IMR-90 (cell line): Measurements from ENCODE around the gene NDUFAF5. TPM values are rescaled to one million over a fixed set of nuclear protein-coding genes. Genes with fewer than 3 reads are reported as not detected.

ENCODE experiments used
- ATAC-seq: fragments of 200-7000 bp; cut with Tn5 transposase; 2 replicates; pipeline ENCODE4 v1.9.1; 2020; ENCODE audit warnings: low read depth, mild to moderate bottlenecking, moderate library complexity
- BruUV-seq: library from RNA; stranded (reverse); fragments of 400-500 nt; replicated peaks from 2 replicates; lab custom pipeline; 2021; lab: Mats Ljungman, UMichigan
- CTCF ChIA-PET: fragments of 300-600 bp; formaldehyde crosslinking; extraction: SDS; loops from one replicate; lab custom pipeline; 2021; ENCODE audit warnings: antibody characterized with exemption; lab: Yijun Ruan, JAX
- POLR2A ChIA-PET: fragments of 300-600 bp; sonication (Branson Sonifier 250); formaldehyde crosslinking; loops from one replicate; lab custom pipeline; 2022; ENCODE audit warnings: antibody characterized with exemption; ENCODE audit not compliant: unreplicated experiment; lab: Charles Lee
- DNase-seq: peaks from one replicate; pipeline ENCODE4 v3.0.0; 2013
- H2AFZ ChIP-seq: replicated peaks from 2 replicates; pipeline ENCODE3; 2013; ENCODE audit warnings: low read length, mild to moderate bottlenecking; ENCODE audit not compliant: poor library complexity
- H2AK5ac ChIP-seq: 2 replicates; pipeline ENCODE4 v1.6.1; 2013; ENCODE audit warnings: low read depth, low read length, inconsistent platforms
- H2AK9ac ChIP-seq: replicated peaks from 2 replicates; pipeline ENCODE3; 2013; ENCODE audit warnings: mild to moderate bottlenecking, low read depth, low read length, moderate library complexity; ENCODE audit not compliant: poor library complexity
- H2BK120ac ChIP-seq: 2 replicates; pipeline ENCODE4 v1.6.1; 2013; ENCODE audit warnings: low read depth, low read length, inconsistent platforms
- H2BK15ac ChIP-seq: 3 replicates; pipeline ENCODE4 v1.6.1; 2013; ENCODE audit warnings: low read depth, low read length, inconsistent platforms
- H2BK20ac ChIP-seq: 2 replicates; pipeline ENCODE4 v1.6.1; 2013; ENCODE audit warnings: low read depth, mild to moderate bottlenecking, inconsistent platforms, low read length, moderate library complexity
- H2BK5ac ChIP-seq: 2 replicates; pipeline ENCODE4 v1.6.1; 2013; ENCODE audit warnings: mild to moderate bottlenecking, low read depth, low read length, inconsistent platforms; ENCODE audit not compliant: poor library complexity, severe bottlenecking
- H3K14ac ChIP-seq: replicated peaks from 2 replicates; pipeline ENCODE4 v1.6.1; 2013; ENCODE audit warnings: low read depth, low read length, inconsistent platforms
- H3K18ac ChIP-seq: 2 replicates; pipeline ENCODE4 v1.6.1; 2013; ENCODE audit warnings: low read depth, low read length, control low read depth
- H3K23ac ChIP-seq: 2 replicates; pipeline ENCODE4 v1.6.1; 2013; ENCODE audit warnings: low read depth, low read length, inconsistent platforms
- H3K27ac ChIP-seq: 2 replicates; pipeline ENCODE4 v1.5.1; 2013; ENCODE audit warnings: mild to moderate bottlenecking, control low read depth, low read length; ENCODE audit not compliant: insufficient read depth
- H3K27me3 ChIP-seq: 2 replicates; pipeline ENCODE4 v1.6.1; 2013; ENCODE audit warnings: low read length; ENCODE audit not compliant: control insufficient read depth, insufficient read depth
- H3K36me3 ChIP-seq: 2 replicates; pipeline ENCODE4 v1.6.1; 2013; ENCODE audit warnings: low read length, mixed read lengths; ENCODE audit not compliant: control insufficient read depth, insufficient read depth
- H3K4ac ChIP-seq: 2 replicates; pipeline ENCODE4 v1.6.1; 2013; ENCODE audit warnings: low read depth, low read length, inconsistent platforms
- H3K4me1 ChIP-seq: 2 replicates; pipeline ENCODE4 v1.6.1; 2013; ENCODE audit warnings: low read length, mixed read lengths; ENCODE audit not compliant: control insufficient read depth, insufficient read depth
- H3K4me2 ChIP-seq: 2 replicates; pipeline ENCODE4 v1.6.1; 2013; ENCODE audit warnings: low read depth, mild to moderate bottlenecking, control low read depth, low read length, moderate library complexity
- H3K4me3 ChIP-seq: 2 replicates; pipeline ENCODE4 v1.5.1; 2013; ENCODE audit warnings: low read depth, mild to moderate bottlenecking, control low read depth, low read length, moderate library complexity; ENCODE audit not compliant: insufficient read depth
- H3K56ac ChIP-seq: 2 replicates; pipeline ENCODE4 v1.6.1; 2013; ENCODE audit warnings: low read length, inconsistent platforms; ENCODE audit not compliant: insufficient read depth; ENCODE audit errors: extremely low read depth
- H3K79me1 ChIP-seq, 2 experiments: 2 replicates each; pipeline ENCODE4 v1.6.1; 2013; ENCODE audit warnings: low read length in 2 of 2, inconsistent platforms in 1 of 2, low read depth in 1 of 2
- H3K9ac ChIP-seq: 2 replicates; pipeline ENCODE4 v1.6.1; 2013; ENCODE audit warnings: low read depth, low read length, control low read depth
- H3K9me1 ChIP-seq: 2 replicates; pipeline ENCODE4 v1.6.1; 2013; ENCODE audit warnings: low read length, inconsistent platforms; ENCODE audit not compliant: insufficient read depth
- H3K9me3 ChIP-seq: 2 replicates; pipeline ENCODE4 v1.6.1; 2013; ENCODE audit warnings: low read length; ENCODE audit not compliant: control insufficient read depth, insufficient read depth
- H4K20me1 ChIP-seq: 2 replicates; pipeline ENCODE4 v1.6.1; 2013; ENCODE audit warnings: low read length, inconsistent platforms; ENCODE audit not compliant: insufficient read depth
- H4K5ac ChIP-seq: 2 replicates; pipeline ENCODE4 v1.6.1; 2013; ENCODE audit warnings: mild to moderate bottlenecking, low read depth, low read length, control low read depth
- H4K8ac ChIP-seq, 2 experiments: 2 replicates each; pipeline ENCODE4 v1.6.1; 2013; ENCODE audit warnings: low read depth in 2 of 2, low read length in 2 of 2, control low read depth in 1 of 2, inconsistent platforms in 1 of 2
- H4K91ac ChIP-seq: 2 replicates; pipeline ENCODE4 v1.6.1; 2013; ENCODE audit warnings: low read depth, low read length, inconsistent platforms; ENCODE audit not compliant: insufficient read depth
- BHLHE40 ChIP-seq: fragments of 150-350 bp; IDR thresholded peaks from 2 replicates; pipeline ENCODE4 v1.6.1; 2016; ENCODE audit warnings: mild to moderate bottlenecking, low read depth, low read length
- CEBPB ChIP-seq: IDR thresholded peaks from 2 replicates; pipeline ENCODE4 v1.6.1; 2012; ENCODE audit warnings: low read depth, low read length, improper control_type of control experiment
- CHD1 ChIP-seq: IDR thresholded peaks from 2 replicates; pipeline ENCODE4 v1.6.1; 2012; ENCODE audit warnings: low read depth, low read length, improper control_type of control experiment
- CTCF ChIP-seq: conservative IDR thresholded peaks from 2 replicates; pipeline ENCODE4 v1.5.1; 2012; ENCODE audit warnings: mild to moderate bottlenecking, low read depth, low read length, improper control_type of control experiment
- FOS ChIP-seq: fragments of 150-350 bp; IDR thresholded peaks from 2 replicates; pipeline ENCODE4 v1.6.1; 2016; ENCODE audit warnings: low read depth, low read length
- MAFK ChIP-seq: IDR thresholded peaks from 2 replicates; pipeline ENCODE4 v1.6.1; 2012; ENCODE audit warnings: low read depth, low read length, improper control_type of control experiment
- MAZ ChIP-seq: IDR thresholded peaks from 2 replicates; pipeline ENCODE4 v1.6.1; 2012; ENCODE audit warnings: low read depth, mild to moderate bottlenecking, low read length, improper control_type of control experiment, moderate library complexity, borderline replicate concordance
- MXI1 ChIP-seq: IDR thresholded peaks from 2 replicates; pipeline ENCODE4 v1.6.1; 2012; ENCODE audit warnings: low read depth, mild to moderate bottlenecking, low read length, moderate library complexity, borderline replicate concordance
- NFE2L2 ChIP-seq: fragments of 150-350 bp; IDR thresholded peaks from 2 replicates; pipeline ENCODE4 v1.6.1; 2016; ENCODE audit warnings: low read depth, mild to moderate bottlenecking, low read length
- POLR2A ChIP-seq: IDR thresholded peaks from 2 replicates; pipeline ENCODE4 v1.6.1; 2012; ENCODE audit warnings: mild to moderate bottlenecking, low read depth, low read length
- RAD21 ChIP-seq: IDR thresholded peaks from 2 replicates; pipeline ENCODE4 v1.6.1; 2012; ENCODE audit warnings: low read length, improper control_type of control experiment
- RCOR1 ChIP-seq: IDR thresholded peaks from 2 replicates; pipeline ENCODE4 v1.6.1; 2012; ENCODE audit warnings: mild to moderate bottlenecking, low read length, improper control_type of control experiment; ENCODE audit not compliant: insufficient replicate concordance
- RFX5 ChIP-seq: IDR thresholded peaks from 2 replicates; pipeline ENCODE4 v1.8.0; 2012; ENCODE audit warnings: low read depth, mild to moderate bottlenecking, low read length, moderate library complexity
- SMC3 ChIP-seq: fragments of 150-350 bp; IDR thresholded peaks from 2 replicates; pipeline ENCODE4 v1.6.1; 2016; ENCODE audit warnings: low read depth, mild to moderate bottlenecking, antibody characterized with exemption, low read length, moderate library complexity
- USF2 ChIP-seq: fragments of 150-350 bp; IDR thresholded peaks from 2 replicates; pipeline ENCODE4 v1.6.1; 2017; ENCODE audit warnings: mild to moderate bottlenecking, antibody characterized with exemption, low read length, low read depth
- WGBS, 2 experiments: methylation state at CpG; one replicate each; pipeline versions ENCODE4 v1.1.5 to v1.1.7; 2013; ENCODE audit warnings: missing lambda C conversion rate in 2 of 2; ENCODE audit not compliant: insufficient read length in 1 of 2; ENCODE audit errors: extremely low coverage in 2 of 2; 5-methylcytosine and 5-hydroxymethylcytosine counted together
- dilution Hi-C: fragments of 300-500 bp; cut with HindIII; formaldehyde crosslinking; loops from one replicate; pipeline ENCODE4 v1.14.3; 2018; ENCODE audit warnings: low sequenced_read_pairs; ENCODE audit not compliant: unreplicated experiment
- in situ Hi-C: fragments of 300-500 bp; cut with MboI; formaldehyde crosslinking; loops from 3 replicates; pipeline ENCODE4 v1.14.3; 2019; ENCODE audit warnings: low sequenced_read_pairs, inconsistent platforms, mixed read lengths
- intact Hi-C: fragments of 100-400 bp; cut with micrococcal nuclease; formaldehyde crosslinking; loops from 2 replicates; pipeline ENCODE4 v1.10.0; 2022
- polyA plus RNA-seq, 3 experiments: library from polyadenylated mRNA; depleted of rRNA; stranded (reverse); fragments of >200 nt; gene quantifications; 2 replicates each; pipeline ENCODE4 v1.2.3, GENCODE V29; 2012; ENCODE audit warnings: low replicate concordance in 1 of 3
- total RNA-seq: library from RNA; depleted of rRNA; stranded (reverse); fragments of >200 nt; gene quantifications from 2 replicates; pipeline ENCODE4 v1.2.3, GENCODE V29; 2012
- TF ChIP-seq, protein P1 (sequence below): fragments of 150-350 bp; IDR thresholded peaks from 2 replicates; pipeline ENCODE4 v1.6.1; 2016; ENCODE audit warnings: low read depth, mild to moderate bottlenecking, low read length, moderate library complexity, borderline replicate concordance

The NDUFAF5 gene
- total and polyA plus RNA-seq, 2 of the 4 experiments (the other 2 are of a cell fraction), result 6.8 to 12.3 TPM

- POLR2A ChIA-PET, result no interaction called here
- Histone ChIP-seq H3K4me2 (no peak overlapping the region), H4K20me1 (no peaks in the 10 kb centered on the region), H3K4me1 (no peaks in the 10 kb centered on the region), H3K9me3 (no peaks in the 10 kb centered on the region), H4K8ac (no peak overlapping the region), H2BK15ac (no peak overlapping the region), H3K18ac (no peak overlapping the region), H3K27me3 (no peaks in the 10 kb centered on the region), H3K79me1 (no peaks in the 10 kb centered on the region), H2AFZ (no peak overlapping the region), H2BK5ac (no peak overlapping the region), H3K23ac (no peak overlapping the region), H2AK5ac (no peak overlapping the region), H3K4me3 (no peak overlapping the region), H2BK120ac (no peak overlapping the region), H3K14ac (no peak overlapping the region), H2AK9ac (no peak overlapping the region), H3K27ac (no peak overlapping the region), H4K91ac (no peak overlapping the region), H3K56ac (no peak overlapping the region), H3K9ac (no peak overlapping the region), H4K5ac (no peak overlapping the region), H2BK20ac (no peak overlapping the region), H3K4ac (no peak overlapping the region), H3K9me1 (no peaks in the 10 kb centered on the region), H3K36me3 (no peaks in the 10 kb centered on the region)
- no TSS peak for BruUV-seq
- CTCF ChIA-PET, result no interaction called here
- DNase-seq (no peak), ATAC-seq (no peak)
- TF ChIP-seq CTCF, result no peak
- no peak for TF ChIP-seq MXI1
- TF ChIP-seq, protein P1, sequence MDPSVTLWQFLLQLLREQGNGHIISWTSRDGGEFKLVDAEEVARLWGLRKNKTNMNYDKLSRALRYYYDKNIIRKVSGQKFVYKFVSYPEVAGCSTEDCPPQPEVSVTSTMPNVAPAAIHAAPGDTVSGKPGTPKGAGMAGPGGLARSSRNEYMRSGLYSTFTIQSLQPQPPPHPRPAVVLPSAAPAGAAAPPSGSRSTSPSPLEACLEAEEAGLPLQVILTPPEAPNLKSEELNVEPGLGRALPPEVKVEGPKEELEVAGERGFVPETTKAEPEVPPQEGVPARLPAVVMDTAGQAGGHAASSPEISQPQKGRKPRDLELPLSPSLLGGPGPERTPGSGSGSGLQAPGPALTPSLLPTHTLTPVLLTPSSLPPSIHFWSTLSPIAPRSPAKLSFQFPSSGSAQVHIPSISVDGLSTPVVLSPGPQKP, result no peak
- TF ChIP-seq POLR2A, result no peak
- TF ChIP-seq CHD1, result no peak
- no peak for TF ChIP-seq SMC3
- TF ChIP-seq USF2, result no peak
- no peak for TF ChIP-seq RCOR1
- no peak for TF ChIP-seq MAFK
- TF ChIP-seq NFE2L2, result no peak
- TF ChIP-seq RFX5, result no peak
- no peak for TF ChIP-seq MAZ
- no peak for TF ChIP-seq CEBPB
- TF ChIP-seq BHLHE40, result no peak
- no peak for TF ChIP-seq RAD21
- no peak for TF ChIP-seq FOS
- no CpG with 5 or more reads among the region's 2 CpGs for WGBS, 2 experiments
- dilution Hi-C loops, result no loop called here
- intact Hi-C loops, result no loop called here
- in situ Hi-C loops, result no loop called here
Measured at GRCh38 chr20:13851279-13851678, 66.5 kb downstream of the NDUFAF5 start.
